ENCODE data around the gene BICRA. TPM values are rescaled to one million over a fixed set of nuclear protein-coding genes. Genes with fewer than 3 reads are reported as not detected.

BICRA gene
- total RNA-seq, 1 experiment from 2014 or later: 29.3 TPM

DNA sequence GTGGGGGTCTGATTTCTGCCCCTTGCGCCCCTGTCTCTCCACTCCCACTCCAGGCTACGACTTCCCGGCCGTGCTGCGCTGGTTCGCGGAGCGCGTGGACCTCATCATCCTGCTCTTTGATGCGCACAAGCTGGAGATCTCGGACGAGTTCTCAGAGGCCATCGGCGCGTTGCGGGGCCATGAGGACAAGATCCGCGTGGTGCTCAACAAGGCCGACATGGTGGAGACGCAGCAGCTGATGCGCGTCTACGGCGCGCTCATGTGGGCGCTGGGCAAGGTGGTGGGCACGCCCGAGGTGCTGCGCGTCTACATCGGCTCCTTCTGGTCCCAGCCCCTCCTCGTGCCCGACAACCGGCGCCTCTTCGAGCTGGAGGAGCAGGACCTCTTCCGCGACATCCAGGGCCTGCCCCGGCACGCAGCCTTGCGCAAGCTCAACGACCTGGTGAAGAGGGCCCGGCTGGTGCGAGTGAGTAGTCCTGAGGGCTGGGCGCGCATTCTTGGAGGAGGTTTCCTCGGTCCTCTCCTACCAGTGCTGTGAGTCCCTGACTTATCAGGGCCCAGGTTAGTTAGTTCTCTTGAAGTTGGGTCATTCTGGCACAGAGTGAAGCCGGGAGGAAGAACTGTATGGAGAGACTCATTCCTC is 116.9 kb downstream of the BICRA start:
- no peak overlapping the region for H3K18ac ChIP-seq (ENCODE audit: insufficient read length, low read depth, low read length)
- Mint-ChIP-seq H3K9me3 (no peaks in the 10 kb centered on the region; a peak in 1 of 5 replicates), H3K4me3 (no peak overlapping the region), H3K27me3 (ENCODE audit: low read depth) (no peaks in the 10 kb centered on the region; the same call in 1 of the 2 replicates), H3K36me3 (ENCODE audit: insufficient read depth in 1 of 3, low read depth in 3 of 3) (peaks cover 0 to 14% (median 8%) of the 10 kb centered on the region in 3 experiments; a peak in 5 of 7 replicates), H3K27ac (no peak overlapping the region; a peak in 1 of 7 replicates), H3K4me1 (peaks cover 11 to 13% of the 10 kb centered on the region in 2 experiments)
- H3K4ac ChIP-seq (ENCODE audit: low read depth, low read length): no peak overlapping the region
- no peak overlapping the region for H3K4me2 ChIP-seq (ENCODE audit: insufficient read depth, insufficient read length, low read length)
- no peak overlapping the region for H4K8ac ChIP-seq (replicated peaks; ENCODE audit: insufficient read length, low read depth, low read length)
- no CpG with 5 or more reads among the region's 48 CpGs for WGBS (ENCODE audit: extremely low coverage, insufficient read length, low lambda C conversion rate)
- no peak overlapping the region; the same call in 1 of the 2 replicates for H3K14ac ChIP-seq (ENCODE audit: insufficient read depth, low read length)
- no peaks in the 10 kb centered on the region for H3K79me2 ChIP-seq (ENCODE audit: insufficient read depth, low read length)
- no peak overlapping the region for H3K27ac ChIP-seq (ENCODE audit: insufficient read length, low read depth, low read length)
- H2BK120ac ChIP-seq (ENCODE audit: low read depth, low read length, poor library complexity, severe bottlenecking): no peak overlapping the region
- TF ChIP-seq, protein P1, sequence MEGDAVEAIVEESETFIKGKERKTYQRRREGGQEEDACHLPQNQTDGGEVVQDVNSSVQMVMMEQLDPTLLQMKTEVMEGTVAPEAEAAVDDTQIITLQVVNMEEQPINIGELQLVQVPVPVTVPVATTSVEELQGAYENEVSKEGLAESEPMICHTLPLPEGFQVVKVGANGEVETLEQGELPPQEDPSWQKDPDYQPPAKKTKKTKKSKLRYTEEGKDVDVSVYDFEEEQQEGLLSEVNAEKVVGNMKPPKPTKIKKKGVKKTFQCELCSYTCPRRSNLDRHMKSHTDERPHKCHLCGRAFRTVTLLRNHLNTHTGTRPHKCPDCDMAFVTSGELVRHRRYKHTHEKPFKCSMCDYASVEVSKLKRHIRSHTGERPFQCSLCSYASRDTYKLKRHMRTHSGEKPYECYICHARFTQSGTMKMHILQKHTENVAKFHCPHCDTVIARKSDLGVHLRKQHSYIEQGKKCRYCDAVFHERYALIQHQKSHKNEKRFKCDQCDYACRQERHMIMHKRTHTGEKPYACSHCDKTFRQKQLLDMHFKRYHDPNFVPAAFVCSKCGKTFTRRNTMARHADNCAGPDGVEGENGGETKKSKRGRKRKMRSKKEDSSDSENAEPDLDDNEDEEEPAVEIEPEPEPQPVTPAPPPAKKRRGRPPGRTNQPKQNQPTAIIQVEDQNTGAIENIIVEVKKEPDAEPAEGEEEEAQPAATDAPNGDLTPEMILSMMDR (conservative IDR thresholded peaks at IDR 0.05): no peak
- H2BK5ac ChIP-seq (ENCODE audit: insufficient read length, low read length): no peak overlapping the region
- H3K23me2 ChIP-seq (ENCODE audit: insufficient read length, low read depth, low read length, poor library complexity, severe bottlenecking): peaks cover 6% of the 10 kb centered on the region
- no peak overlapping the region for H3K9ac ChIP-seq (ENCODE audit: extremely low read depth, insufficient read length, low read length)
- no peak overlapping the region for H2AK5ac ChIP-seq (ENCODE audit: insufficient read length, low read length)
- no peaks in the 10 kb centered on the region for H3K27me3 ChIP-seq (ENCODE audit: insufficient read depth, low read length)
- H4K91ac ChIP-seq (ENCODE audit: insufficient read length, low read depth, low read length): no peak overlapping the region
- no peak overlapping the region for H4K5ac ChIP-seq (ENCODE audit: insufficient read length, low read depth, low read length)
- no peak overlapping the region for H3T11ph ChIP-seq (ENCODE audit: low read length)
- H3K9me3 ChIP-seq (ENCODE audit: control insufficient read depth, low read depth, low read length): no peaks in the 10 kb centered on the region
- no peak overlapping the region for H2BK12ac ChIP-seq (ENCODE audit: insufficient read length, low read depth, low read length)
- no peaks in the 10 kb centered on the region for H4K20me1 ChIP-seq (ENCODE audit: control insufficient read depth, insufficient read depth, insufficient read length)
- H3K4me1 ChIP-seq (ENCODE audit: insufficient read depth, low read length): peaks cover 4% of the 10 kb centered on the region; the same call in 1 of the 2 replicates
- no peak overlapping the region for H3K56ac ChIP-seq (ENCODE audit: insufficient read length, low read depth, low read length)
- H3K23ac ChIP-seq (ENCODE audit: insufficient read length, low read depth, low read length): no peak overlapping the region
- no peak for DNase-seq
- no peak overlapping the region for H2BK20ac ChIP-seq (ENCODE audit: low read depth, low read length, poor library complexity, severe bottlenecking)
- no peak overlapping the region for H2AFZ ChIP-seq (ENCODE audit: low read length)
- no peak overlapping the region for H2BK15ac ChIP-seq (ENCODE audit: low read depth, low read length)
- H3K79me1 ChIP-seq (ENCODE audit: insufficient read depth, low read depth, low read length, poor library complexity, severe bottlenecking): no peaks in the 10 kb centered on the region

Data from H9 (cell line).